Measurements from ENCODE around the gene TMEM212.

DNA sequence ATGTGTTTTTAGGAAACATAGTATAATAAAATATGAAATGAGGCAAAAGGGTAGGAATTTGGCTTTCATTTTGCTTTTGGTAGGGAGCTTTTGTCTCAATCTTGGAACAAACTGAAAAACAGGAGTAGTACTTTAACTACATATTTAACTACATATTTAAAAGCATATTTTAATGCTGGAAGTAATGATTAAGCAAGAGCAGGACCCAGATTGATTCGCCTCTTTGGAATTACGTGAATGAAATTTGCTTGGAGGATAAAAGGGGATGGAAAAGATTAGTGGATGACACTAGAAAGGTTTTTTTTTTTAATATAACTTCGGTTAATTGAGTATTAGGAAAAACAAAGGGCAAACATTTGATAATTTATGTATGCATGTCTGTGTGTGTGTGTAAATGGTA lies 11.2 kb upstream of the TMEM212 start:
- TF ChIP-seq, protein P1, sequence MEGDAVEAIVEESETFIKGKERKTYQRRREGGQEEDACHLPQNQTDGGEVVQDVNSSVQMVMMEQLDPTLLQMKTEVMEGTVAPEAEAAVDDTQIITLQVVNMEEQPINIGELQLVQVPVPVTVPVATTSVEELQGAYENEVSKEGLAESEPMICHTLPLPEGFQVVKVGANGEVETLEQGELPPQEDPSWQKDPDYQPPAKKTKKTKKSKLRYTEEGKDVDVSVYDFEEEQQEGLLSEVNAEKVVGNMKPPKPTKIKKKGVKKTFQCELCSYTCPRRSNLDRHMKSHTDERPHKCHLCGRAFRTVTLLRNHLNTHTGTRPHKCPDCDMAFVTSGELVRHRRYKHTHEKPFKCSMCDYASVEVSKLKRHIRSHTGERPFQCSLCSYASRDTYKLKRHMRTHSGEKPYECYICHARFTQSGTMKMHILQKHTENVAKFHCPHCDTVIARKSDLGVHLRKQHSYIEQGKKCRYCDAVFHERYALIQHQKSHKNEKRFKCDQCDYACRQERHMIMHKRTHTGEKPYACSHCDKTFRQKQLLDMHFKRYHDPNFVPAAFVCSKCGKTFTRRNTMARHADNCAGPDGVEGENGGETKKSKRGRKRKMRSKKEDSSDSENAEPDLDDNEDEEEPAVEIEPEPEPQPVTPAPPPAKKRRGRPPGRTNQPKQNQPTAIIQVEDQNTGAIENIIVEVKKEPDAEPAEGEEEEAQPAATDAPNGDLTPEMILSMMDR (optimal IDR thresholded peaks at IDR 0.05 in 1 of 3, IDR thresholded peaks at IDR 0.05 in 1 of 3, conservative IDR thresholded peaks at IDR 0.05 in 1 of 3; ENCODE audit: extremely low read depth in 1 of 3, insufficient read depth in 2 of 3, low read length in 3 of 3): no peak
- TF ChIP-seq EZH2 (IDR thresholded peaks at IDR 0.05; ENCODE audit: low read length): no peak
